ENCODE measurements around the gene SIPA1L3.

GRCh38 chr19:38218204-38218603, 311.2 kb downstream of the SIPA1L3 start:
- TF ChIP-seq POLR2A (IDR thresholded peaks at IDR 0.05; ENCODE audit: low read depth, low read length) (no peak), SMARCA5 (IDR thresholded peaks at IDR 0.05) (no peak), CTCF (IDR thresholded peaks at IDR 0.05 in 2 of 3, conservative IDR thresholded peaks at IDR 0.05 in 1 of 3; ENCODE audit: control insufficient read depth in 2 of 3, extremely low read depth in 1 of 3, insufficient read depth in 1 of 3, low read depth in 3 of 3, low read length in 3 of 3) (no peak), REST (IDR thresholded peaks at IDR 0.05; ENCODE audit: low read depth, low read length) (no peak), RAD21 (IDR thresholded peaks at IDR 0.05; ENCODE audit: insufficient read depth, low read depth, low read length) (no peak), ZSCAN29 (IDR thresholded peaks at IDR 0.05) (no peak), SMC3 (IDR thresholded peaks at IDR 0.05; ENCODE audit: borderline replicate concordance, low read length) (no peak), BCL11A (IDR thresholded peaks at IDR 0.05; ENCODE audit: low read depth, low read length) (no peak)

Measured in GM12878 (cell line).